MM.1S (cell line): Measurements from ENCODE around the gene SH3TC1.
A peak's percentile ranks its signal among the peaks of the same experiment; 100 is the strongest.

Experiments used
- DNase-seq: peaks from one replicate; pipeline ENCODE4 v3.0.0-alpha.2; 2015
- H2AFZ ChIP-seq: fragments of 300-600 bp; sonication (generic); 2 replicates; pipeline ENCODE4 v1.6.0; 2016; ENCODE audit warnings: antibody characterized with exemption, low read length
- H3F3A ChIP-seq: fragments of 300-600 bp; sonication (generic); 2 replicates; pipeline ENCODE4 v1.6.1; 2016; ENCODE audit warnings: mild to moderate bottlenecking, antibody characterized with exemption, low read length, moderate library complexity, mixed read lengths; ENCODE audit not compliant: insufficient read depth
- H3K27ac ChIP-seq: fragments of 300-600 bp; sonication (generic); 2 replicates; pipeline ENCODE4 v1.5.1; 2016; ENCODE audit warnings: mild to moderate bottlenecking, low read length
- H3K27me3 ChIP-seq: fragments of 300-600 bp; sonication (generic); replicated peaks from 2 replicates; pipeline ENCODE4 v1.6.0; 2016; ENCODE audit warnings: low read length; ENCODE audit not compliant: insufficient read depth
- H3K36me3 ChIP-seq: fragments of 300-600 bp; sonication (generic); replicated peaks from 2 replicates; pipeline ENCODE4 v1.6.1; 2016; ENCODE audit warnings: mild to moderate bottlenecking, low read length, mixed read lengths; ENCODE audit not compliant: insufficient read depth
- H3K4me1 ChIP-seq: fragments of 300-600 bp; sonication (generic); 2 replicates; pipeline ENCODE4 v1.6.1; 2016; ENCODE audit warnings: low read length, mixed read lengths
- H3K4me2 ChIP-seq: fragments of 300-600 bp; sonication (generic); 2 replicates; pipeline ENCODE4 v1.6.0; 2016; ENCODE audit warnings: low read depth, low read length
- H3K4me3 ChIP-seq: fragments of 300-600 bp; sonication (generic); 2 replicates; pipeline ENCODE4 v1.5.1; 2016; ENCODE audit warnings: low read length, mixed read lengths
- H3K79me2 ChIP-seq: fragments of 300-600 bp; sonication (generic); 2 replicates; pipeline ENCODE4 v1.6.1; 2016; ENCODE audit warnings: mixed run types, low read length, mixed read lengths
- H3K9ac ChIP-seq: fragments of 300-600 bp; sonication (generic); 2 replicates; pipeline ENCODE4 v1.6.1; 2016; ENCODE audit warnings: low read length, mixed read lengths
- H3K9me2 ChIP-seq: fragments of 300-600 bp; sonication (generic); replicated peaks from 2 replicates; pipeline ENCODE4 v1.6.1; 2016; ENCODE audit warnings: mild to moderate bottlenecking, low read length, mixed read lengths; ENCODE audit not compliant: insufficient read depth
- H3K9me3 ChIP-seq: fragments of 300-600 bp; sonication (generic); replicated peaks from 2 replicates; pipeline ENCODE4 v1.6.1; 2016; ENCODE audit warnings: mild to moderate bottlenecking, low read length, mixed read lengths; ENCODE audit not compliant: insufficient read depth
- H4K20me1 ChIP-seq: fragments of 300-600 bp; sonication (generic); 2 replicates; pipeline ENCODE4 v1.6.1; 2016; ENCODE audit warnings: mild to moderate bottlenecking, low read length, moderate library complexity, mixed read lengths; ENCODE audit not compliant: insufficient read depth
- EZH2 ChIP-seq: fragments of 300-600 bp; sonication (generic); optimal IDR thresholded peaks from 2 replicates; pipeline ENCODE3; 2017; ENCODE audit warnings: low read depth, mild to moderate bottlenecking, antibody characterized with exemption, low read length, mixed read lengths
- EZH2phosphoT487 ChIP-seq: fragments of 300-600 bp; sonication (generic); IDR thresholded peaks from 2 replicates; pipeline ENCODE4 v1.6.1; 2018; ENCODE audit warnings: antibody characterized with exemption, low read length
- TF ChIP-seq, protein P1 (sequence below): fragments of 300-600 bp; sonication (generic); IDR thresholded peaks from 2 replicates; pipeline ENCODE4 v1.5.1; 2016; ENCODE audit warnings: antibody characterized with exemption, low read length, mixed read lengths

SH3TC1 gene

DNA sequence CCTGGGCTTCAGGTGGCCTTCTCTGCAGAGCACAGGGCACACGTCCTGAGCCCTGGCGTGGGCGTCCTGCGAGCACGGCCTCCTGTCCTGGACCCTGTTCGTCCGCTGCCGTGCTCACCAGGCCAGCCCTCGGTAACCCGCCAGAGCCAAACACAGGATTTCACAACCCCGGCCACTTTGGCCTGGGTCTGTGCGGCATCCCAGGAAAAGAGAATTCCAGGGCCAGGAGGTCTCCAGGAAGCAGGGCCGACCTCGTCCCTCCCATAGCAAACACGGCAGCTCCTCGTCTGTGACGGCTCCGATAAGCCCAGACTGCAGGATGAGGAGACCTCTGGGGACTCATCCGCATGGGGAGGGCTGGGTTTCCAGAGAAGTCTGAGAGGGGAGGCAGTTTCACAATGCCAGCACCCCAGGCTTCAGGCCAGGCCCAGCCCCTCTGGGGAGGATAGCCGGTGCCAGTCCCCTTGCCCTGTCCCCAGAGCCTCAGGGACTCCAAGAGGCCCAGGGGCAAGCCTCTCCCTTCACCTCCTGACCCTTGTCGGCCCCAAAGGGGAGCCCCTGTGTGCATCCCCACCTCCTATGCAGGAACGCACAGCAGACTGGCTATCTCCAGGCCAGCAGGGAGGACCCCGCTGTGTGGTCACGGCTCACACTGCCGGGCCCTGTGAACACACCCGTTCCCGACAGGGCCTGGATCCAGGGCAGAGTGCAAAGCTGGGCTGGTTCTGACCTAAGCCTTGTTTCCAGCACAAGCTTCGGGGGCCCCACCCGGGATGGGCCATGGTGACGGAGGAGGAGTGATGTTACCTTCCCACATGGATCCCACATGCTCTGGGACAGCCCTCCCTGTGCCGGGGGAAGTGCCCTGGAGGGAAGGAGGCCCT is 48.2 kb downstream of the SH3TC1 start:
- no peak overlapping the region for H3K4me2 ChIP-seq
- no peaks in the 10 kb centered on the region for H3K9me2 ChIP-seq
- DNase-seq = no peak
- no peak overlapping the region for H3K27ac ChIP-seq
- no peak overlapping the region for H3K9ac ChIP-seq
- no peaks in the 10 kb centered on the region for H3F3A ChIP-seq
- no peaks in the 10 kb centered on the region for H3K9me3 ChIP-seq
- no peak overlapping the region for H3K4me3 ChIP-seq
- no peak overlapping the region for H2AFZ ChIP-seq
- TF ChIP-seq EZH2 = no peak
- 0 out of 2 replicates have a peak, but pooled peaks have one; percentile 33 for TF ChIP-seq EZH2phosphoT487
- TF ChIP-seq, protein P1, sequence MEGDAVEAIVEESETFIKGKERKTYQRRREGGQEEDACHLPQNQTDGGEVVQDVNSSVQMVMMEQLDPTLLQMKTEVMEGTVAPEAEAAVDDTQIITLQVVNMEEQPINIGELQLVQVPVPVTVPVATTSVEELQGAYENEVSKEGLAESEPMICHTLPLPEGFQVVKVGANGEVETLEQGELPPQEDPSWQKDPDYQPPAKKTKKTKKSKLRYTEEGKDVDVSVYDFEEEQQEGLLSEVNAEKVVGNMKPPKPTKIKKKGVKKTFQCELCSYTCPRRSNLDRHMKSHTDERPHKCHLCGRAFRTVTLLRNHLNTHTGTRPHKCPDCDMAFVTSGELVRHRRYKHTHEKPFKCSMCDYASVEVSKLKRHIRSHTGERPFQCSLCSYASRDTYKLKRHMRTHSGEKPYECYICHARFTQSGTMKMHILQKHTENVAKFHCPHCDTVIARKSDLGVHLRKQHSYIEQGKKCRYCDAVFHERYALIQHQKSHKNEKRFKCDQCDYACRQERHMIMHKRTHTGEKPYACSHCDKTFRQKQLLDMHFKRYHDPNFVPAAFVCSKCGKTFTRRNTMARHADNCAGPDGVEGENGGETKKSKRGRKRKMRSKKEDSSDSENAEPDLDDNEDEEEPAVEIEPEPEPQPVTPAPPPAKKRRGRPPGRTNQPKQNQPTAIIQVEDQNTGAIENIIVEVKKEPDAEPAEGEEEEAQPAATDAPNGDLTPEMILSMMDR = no peak
- no peaks in the 10 kb centered on the region for H3K36me3 ChIP-seq
- H3K4me1 ChIP-seq = no peaks in the 10 kb centered on the region
- peaks cover 84% of the 10 kb centered on the region for H3K27me3 ChIP-seq
- no peaks in the 10 kb centered on the region for H4K20me1 ChIP-seq
- no peaks in the 10 kb centered on the region for H3K79me2 ChIP-seq

DNA sequence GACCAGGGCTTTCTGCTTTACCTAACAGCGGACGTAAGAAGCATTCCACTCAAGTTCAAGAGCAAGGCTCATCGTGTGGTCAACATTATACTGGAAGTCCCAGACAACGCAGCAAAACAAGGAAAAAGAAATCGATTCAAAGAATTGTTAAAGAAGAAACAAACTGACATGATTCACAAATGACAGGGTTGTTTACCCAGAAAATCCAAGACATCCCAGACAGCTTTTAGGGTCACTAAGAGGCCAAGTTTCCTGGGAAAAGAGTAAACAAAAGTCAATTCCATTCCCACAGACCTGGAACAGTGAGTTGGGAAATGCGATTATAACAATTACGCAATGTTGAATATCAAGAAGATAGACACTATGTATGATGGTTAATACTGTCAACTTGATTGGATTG is 49.0 kb downstream of the SH3TC1 start:
- H3F3A ChIP-seq = no peaks in the 10 kb centered on the region
- no peak for DNase-seq
- no peak overlapping the region for H3K4me3 ChIP-seq
- no peaks in the 10 kb centered on the region for H4K20me1 ChIP-seq
- no peaks in the 10 kb centered on the region for H3K4me1 ChIP-seq
- H3K36me3 ChIP-seq = no peaks in the 10 kb centered on the region
- H3K4me2 ChIP-seq = no peak overlapping the region
- H3K27me3 ChIP-seq = peaks cover 87% of the 10 kb centered on the region
- no peak overlapping the region for H2AFZ ChIP-seq
- TF ChIP-seq EZH2phosphoT487 (no peak), EZH2 (no peak)
- TF ChIP-seq, protein P1 = no peak
- H3K9me3 ChIP-seq = no peaks in the 10 kb centered on the region
- H3K79me2 ChIP-seq = no peaks in the 10 kb centered on the region
- H3K27ac ChIP-seq = no peak overlapping the region
- no peak overlapping the region for H3K9ac ChIP-seq
- no peaks in the 10 kb centered on the region for H3K9me2 ChIP-seq

DNA sequence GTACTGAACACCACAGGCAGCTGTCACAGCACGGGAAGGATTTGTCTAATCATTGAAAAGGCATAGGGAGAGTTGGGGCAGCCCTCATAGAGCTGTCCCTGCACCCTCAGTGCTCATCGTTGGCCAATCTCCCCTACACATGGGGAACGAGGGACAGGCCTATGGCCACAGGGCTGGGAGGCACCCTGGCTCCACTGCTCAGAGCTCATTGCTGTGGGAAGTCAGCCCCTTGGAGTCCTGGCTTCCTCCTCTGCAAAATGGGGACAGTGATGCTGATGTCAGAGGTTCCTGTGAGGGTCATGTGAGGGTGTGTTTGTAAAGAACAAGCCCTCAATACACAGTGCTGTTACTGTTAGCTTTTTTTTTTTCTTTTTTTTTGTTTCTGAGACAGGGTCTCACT is 51.1 kb downstream of the SH3TC1 start:
- no peaks in the 10 kb centered on the region for H3K36me3 ChIP-seq
- H3K4me3 ChIP-seq = no peak overlapping the region
- H3K9me2 ChIP-seq = no peaks in the 10 kb centered on the region
- peaks cover 89% of the 10 kb centered on the region for H3K27me3 ChIP-seq
- no peaks in the 10 kb centered on the region for H3K79me2 ChIP-seq
- H4K20me1 ChIP-seq = no peaks in the 10 kb centered on the region
- no peaks in the 10 kb centered on the region for H3F3A ChIP-seq
- H3K4me1 ChIP-seq = no peaks in the 10 kb centered on the region
- TF ChIP-seq, protein P1 = no peak
- no peak for TF ChIP-seq EZH2phosphoT487
- TF ChIP-seq EZH2 = no peak
- no peak overlapping the region for H3K4me2 ChIP-seq
- no peak for DNase-seq
- no peak overlapping the region for H2AFZ ChIP-seq
- H3K9ac ChIP-seq = no peak overlapping the region
- H3K27ac ChIP-seq = no peak overlapping the region
- no peaks in the 10 kb centered on the region for H3K9me3 ChIP-seq
